ENCODE results near the gene BCORL1. TPM values are rescaled to one million over a fixed set of nuclear protein-coding genes. Genes with fewer than 3 reads are reported as not detected.
A peak's percentile ranks its signal among the peaks of the same experiment; 100 is the strongest.

BCORL1 gene
- total RNA-seq, 1 donor = 1.4 TPM

- Histone ChIP-seq H4K20me1 (ENCODE audit: insufficient read depth, low read length) (no peaks in the 10 kb centered on the region), H3K27ac (ENCODE audit: low read depth, low read length) (no peak overlapping the region), H3K36me3 (ENCODE audit: insufficient read depth, low read length) (no peaks in the 10 kb centered on the region), H3K27me3 (ENCODE audit: insufficient read depth, low read length) (peaks cover 3% of the 10 kb centered on the region), H2AFZ (ENCODE audit: low read length) (no peak overlapping the region), H3K4me2 (ENCODE audit: insufficient read depth, low read length) (no peak overlapping the region), H3K4me3 (ENCODE audit: insufficient read depth, low read length) (no peak overlapping the region), H3K9me3 (ENCODE audit: low read depth, low read length) (no peaks in the 10 kb centered on the region), H3K79me2 (ENCODE audit: insufficient read depth, low read length) (no peaks in the 10 kb centered on the region), H3K4me1 (ENCODE audit: insufficient read depth, low read length) (no peaks in the 10 kb centered on the region)
- DNase-seq (ENCODE audit: insufficient read length, low spot score, missing footprints) = peak; percentile 10
- TF ChIP-seq, protein P1, sequence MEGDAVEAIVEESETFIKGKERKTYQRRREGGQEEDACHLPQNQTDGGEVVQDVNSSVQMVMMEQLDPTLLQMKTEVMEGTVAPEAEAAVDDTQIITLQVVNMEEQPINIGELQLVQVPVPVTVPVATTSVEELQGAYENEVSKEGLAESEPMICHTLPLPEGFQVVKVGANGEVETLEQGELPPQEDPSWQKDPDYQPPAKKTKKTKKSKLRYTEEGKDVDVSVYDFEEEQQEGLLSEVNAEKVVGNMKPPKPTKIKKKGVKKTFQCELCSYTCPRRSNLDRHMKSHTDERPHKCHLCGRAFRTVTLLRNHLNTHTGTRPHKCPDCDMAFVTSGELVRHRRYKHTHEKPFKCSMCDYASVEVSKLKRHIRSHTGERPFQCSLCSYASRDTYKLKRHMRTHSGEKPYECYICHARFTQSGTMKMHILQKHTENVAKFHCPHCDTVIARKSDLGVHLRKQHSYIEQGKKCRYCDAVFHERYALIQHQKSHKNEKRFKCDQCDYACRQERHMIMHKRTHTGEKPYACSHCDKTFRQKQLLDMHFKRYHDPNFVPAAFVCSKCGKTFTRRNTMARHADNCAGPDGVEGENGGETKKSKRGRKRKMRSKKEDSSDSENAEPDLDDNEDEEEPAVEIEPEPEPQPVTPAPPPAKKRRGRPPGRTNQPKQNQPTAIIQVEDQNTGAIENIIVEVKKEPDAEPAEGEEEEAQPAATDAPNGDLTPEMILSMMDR (IDR thresholded peaks at IDR 0.05; ENCODE audit: extremely low read depth, low read depth, low read length) = no peak
These were observed 65.0 kb downstream of the BCORL1 start for GRCh38 chrX:130047416-130047815.

- H3K27me3 ChIP-seq (ENCODE audit: insufficient read depth, low read length) = peaks cover 3% of the 10 kb centered on the region
- H4K20me1 ChIP-seq (ENCODE audit: insufficient read depth, low read length) = no peaks in the 10 kb centered on the region
- H2AFZ ChIP-seq (ENCODE audit: low read length) = no peak overlapping the region
- H3K9me3 ChIP-seq (ENCODE audit: low read depth, low read length) = no peaks in the 10 kb centered on the region
- no peak overlapping the region for H3K27ac ChIP-seq (ENCODE audit: low read depth, low read length)
- TF ChIP-seq, protein P1 (IDR thresholded peaks at IDR 0.05; ENCODE audit: extremely low read depth, low read depth, low read length) = no peak
- H3K36me3 ChIP-seq (ENCODE audit: insufficient read depth, low read length) = peaks cover 2% of the 10 kb centered on the region
- no peaks in the 10 kb centered on the region for H3K79me2 ChIP-seq (ENCODE audit: insufficient read depth, low read length)
- DNase-seq (ENCODE audit: insufficient read length, low spot score, missing footprints) = no peak
- H3K4me2 ChIP-seq (ENCODE audit: insufficient read depth, low read length) = no peak overlapping the region
- H3K4me1 ChIP-seq (ENCODE audit: insufficient read depth, low read length) = no peaks in the 10 kb centered on the region
- no peak overlapping the region for H3K4me3 ChIP-seq (ENCODE audit: insufficient read depth, low read length)
These were observed 66.3 kb downstream of the BCORL1 start for GRCh38 chrX:130048686-130049222.

GRCh38 chrX:130049821-130050220, 67.4 kb downstream of the BCORL1 start:
- H3K4me2 ChIP-seq (ENCODE audit: insufficient read depth, low read length) = no peak overlapping the region
- peaks cover 3% of the 10 kb centered on the region for H3K27me3 ChIP-seq (ENCODE audit: insufficient read depth, low read length)
- no peak for DNase-seq (ENCODE audit: insufficient read length, low spot score, missing footprints)
- no peaks in the 10 kb centered on the region for H3K4me1 ChIP-seq (ENCODE audit: insufficient read depth, low read length)
- H3K9me3 ChIP-seq (ENCODE audit: low read depth, low read length) = no peaks in the 10 kb centered on the region
- no peak overlapping the region for H2AFZ ChIP-seq (ENCODE audit: low read length)
- H3K36me3 ChIP-seq (ENCODE audit: insufficient read depth, low read length) = peaks cover 7% of the 10 kb centered on the region
- TF ChIP-seq, protein P1 (IDR thresholded peaks at IDR 0.05; ENCODE audit: extremely low read depth, low read depth, low read length) = no peak
- no peak overlapping the region for H3K27ac ChIP-seq (ENCODE audit: low read depth, low read length)
- no peak overlapping the region for H3K4me3 ChIP-seq (ENCODE audit: insufficient read depth, low read length)
- no peaks in the 10 kb centered on the region for H3K79me2 ChIP-seq (ENCODE audit: insufficient read depth, low read length)
- no peaks in the 10 kb centered on the region for H4K20me1 ChIP-seq (ENCODE audit: insufficient read depth, low read length)

- H3K79me2 ChIP-seq (ENCODE audit: insufficient read depth, low read length) = no peaks in the 10 kb centered on the region
- H3K36me3 ChIP-seq (ENCODE audit: insufficient read depth, low read length) = peaks cover 7% of the 10 kb centered on the region
- DNase-seq (ENCODE audit: insufficient read length, low spot score, missing footprints) = peak; percentile 25
- no peak overlapping the region for H3K4me3 ChIP-seq (ENCODE audit: insufficient read depth, low read length)
- H3K4me1 ChIP-seq (ENCODE audit: insufficient read depth, low read length) = no peaks in the 10 kb centered on the region
- TF ChIP-seq, protein P1 (IDR thresholded peaks at IDR 0.05; ENCODE audit: extremely low read depth, low read depth, low read length) = no peak
- H2AFZ ChIP-seq (ENCODE audit: low read length) = no peak overlapping the region
- no peak overlapping the region for H3K27ac ChIP-seq (ENCODE audit: low read depth, low read length)
- H3K4me2 ChIP-seq (ENCODE audit: insufficient read depth, low read length) = no peak overlapping the region
- H3K9me3 ChIP-seq (ENCODE audit: low read depth, low read length) = no peaks in the 10 kb centered on the region
- no peaks in the 10 kb centered on the region for H4K20me1 ChIP-seq (ENCODE audit: insufficient read depth, low read length)
- H3K27me3 ChIP-seq (ENCODE audit: insufficient read depth, low read length) = peaks cover 3% of the 10 kb centered on the region
These were observed 68.9 kb downstream of the BCORL1 start for GRCh38 chrX:130051176-130051845.

All from osteoblast (primary cell).